ENCODE results near the gene RNF138. TPM values are rescaled to one million over a fixed set of nuclear protein-coding genes. Genes with fewer than 3 reads are reported as not detected.
"Not testable (repeated sequence)": the region's sequence is repeated elsewhere in the genome, so short reads cannot be mapped to it uniquely, and the experiment has no call there.

RNF138 gene
- total RNA-seq, 1 donor from 2014 or later, result 30.5 TPM

DNA sequence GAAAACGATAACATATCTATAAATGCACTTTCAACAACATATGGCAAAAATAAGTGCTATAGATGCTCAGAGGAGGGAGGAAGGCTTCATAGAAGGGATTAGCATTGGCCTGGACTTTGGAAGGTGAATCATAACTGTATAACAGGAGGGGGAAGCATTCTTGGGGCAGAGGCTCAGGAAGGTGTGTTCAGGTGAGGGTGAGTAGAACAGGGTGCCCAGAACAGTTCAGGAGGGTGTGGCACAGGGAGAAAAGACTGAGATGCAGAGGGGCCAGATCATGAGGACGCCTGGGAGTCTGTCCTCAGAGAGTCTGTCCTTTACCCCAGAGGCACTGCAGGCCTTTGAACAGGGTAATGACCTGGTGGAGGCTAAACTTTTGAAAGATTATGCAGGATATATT, 68.9 kb downstream of the RNF138 start:
- no peak overlapping the region for H3K27ac Mint-ChIP-seq (ENCODE audit: unreplicated experiment)
- peaks cover 6% of the 10 kb centered on the region for H3K4me1 Mint-ChIP-seq (ENCODE audit: unreplicated experiment)
- no peaks in the 10 kb centered on the region for H3K36me3 Mint-ChIP-seq (ENCODE audit: low read depth, unreplicated experiment)
- TF ChIP-seq, protein P1, sequence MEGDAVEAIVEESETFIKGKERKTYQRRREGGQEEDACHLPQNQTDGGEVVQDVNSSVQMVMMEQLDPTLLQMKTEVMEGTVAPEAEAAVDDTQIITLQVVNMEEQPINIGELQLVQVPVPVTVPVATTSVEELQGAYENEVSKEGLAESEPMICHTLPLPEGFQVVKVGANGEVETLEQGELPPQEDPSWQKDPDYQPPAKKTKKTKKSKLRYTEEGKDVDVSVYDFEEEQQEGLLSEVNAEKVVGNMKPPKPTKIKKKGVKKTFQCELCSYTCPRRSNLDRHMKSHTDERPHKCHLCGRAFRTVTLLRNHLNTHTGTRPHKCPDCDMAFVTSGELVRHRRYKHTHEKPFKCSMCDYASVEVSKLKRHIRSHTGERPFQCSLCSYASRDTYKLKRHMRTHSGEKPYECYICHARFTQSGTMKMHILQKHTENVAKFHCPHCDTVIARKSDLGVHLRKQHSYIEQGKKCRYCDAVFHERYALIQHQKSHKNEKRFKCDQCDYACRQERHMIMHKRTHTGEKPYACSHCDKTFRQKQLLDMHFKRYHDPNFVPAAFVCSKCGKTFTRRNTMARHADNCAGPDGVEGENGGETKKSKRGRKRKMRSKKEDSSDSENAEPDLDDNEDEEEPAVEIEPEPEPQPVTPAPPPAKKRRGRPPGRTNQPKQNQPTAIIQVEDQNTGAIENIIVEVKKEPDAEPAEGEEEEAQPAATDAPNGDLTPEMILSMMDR (IDR thresholded peaks at IDR 0.05; ENCODE audit: unreplicated experiment), result no peak
- no peak overlapping the region for H3K4me3 Mint-ChIP-seq (ENCODE audit: unreplicated experiment)
- H3K27me3 Mint-ChIP-seq (ENCODE audit: unreplicated experiment), result no peaks in the 10 kb centered on the region
- DNase-seq (ENCODE audit: low spot score), result no peak
- H3K9me3 Mint-ChIP-seq (ENCODE audit: unreplicated experiment), result no peaks in the 10 kb centered on the region

DNA sequence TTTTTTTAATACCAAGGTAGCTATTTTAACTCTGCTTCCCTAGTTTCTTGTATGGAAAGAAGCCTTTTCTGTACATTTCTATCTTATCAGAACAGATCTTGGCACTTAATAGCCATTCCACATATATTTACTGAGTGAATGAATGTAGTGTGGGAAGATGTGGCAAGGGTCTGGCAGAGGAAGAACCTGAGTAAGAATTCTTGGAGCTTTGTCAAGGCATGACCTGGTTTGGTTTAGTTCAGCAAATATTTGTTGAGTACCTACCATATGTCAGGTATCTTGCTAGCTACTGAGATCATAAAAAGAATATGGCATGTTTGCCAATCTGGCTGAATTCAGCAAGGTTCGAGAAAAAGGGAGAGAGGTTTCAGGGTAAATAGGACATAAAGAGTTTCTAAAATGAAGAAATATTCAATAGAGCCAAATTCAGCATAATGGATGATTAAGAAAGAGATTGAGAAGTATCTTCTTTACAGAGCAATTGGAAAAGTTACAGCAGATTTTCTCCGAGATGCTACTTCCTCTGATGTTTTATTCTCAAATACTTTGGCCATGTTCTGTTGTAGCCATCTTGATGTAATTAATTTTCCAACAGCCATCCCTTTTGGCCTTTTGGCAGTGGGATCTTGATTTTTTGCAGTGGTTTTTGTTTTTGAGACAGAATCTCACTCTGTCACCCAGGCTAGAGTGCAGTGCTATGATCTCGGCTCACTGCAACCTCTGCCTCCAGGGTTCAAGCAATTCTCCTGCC, 76.5 kb downstream of the RNF138 start:
- Mint-ChIP-seq H3K27ac (ENCODE audit: unreplicated experiment) (no peak overlapping the region), H3K4me1 (ENCODE audit: unreplicated experiment) (no peaks in the 10 kb centered on the region), H3K4me3 (ENCODE audit: unreplicated experiment) (no peak overlapping the region), H3K27me3 (ENCODE audit: unreplicated experiment) (no peaks in the 10 kb centered on the region), H3K9me3 (ENCODE audit: unreplicated experiment) (no peaks in the 10 kb centered on the region), H3K36me3 (ENCODE audit: low read depth, unreplicated experiment) (no peaks in the 10 kb centered on the region)
- no peak for DNase-seq (ENCODE audit: low spot score)
- TF ChIP-seq, protein P1 (IDR thresholded peaks at IDR 0.05; ENCODE audit: unreplicated experiment), result no peak

DNA sequence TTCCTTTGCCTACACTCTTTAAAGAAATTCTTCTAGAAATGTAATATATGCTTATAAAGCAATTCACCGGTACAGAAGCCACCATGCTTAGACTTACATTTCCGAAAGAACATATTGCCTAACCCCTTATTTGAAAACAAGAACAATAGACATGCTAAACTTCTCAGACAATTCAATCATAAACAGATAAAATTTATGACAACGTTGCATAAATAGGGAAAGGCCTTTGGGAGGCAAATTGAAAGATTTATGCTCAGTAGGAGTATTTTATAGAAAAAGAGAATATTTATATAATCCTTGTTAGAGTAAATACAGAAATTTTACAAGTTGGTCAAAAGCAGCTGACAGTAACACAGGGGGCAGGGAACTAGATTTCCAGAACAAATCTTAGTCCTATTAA, 82.0 kb downstream of the RNF138 start:
- TF ChIP-seq, protein P1 (IDR thresholded peaks at IDR 0.05; ENCODE audit: unreplicated experiment), result no peak
- Mint-ChIP-seq H3K4me3 (ENCODE audit: unreplicated experiment) (no peak overlapping the region), H3K4me1 (ENCODE audit: unreplicated experiment) (no peaks in the 10 kb centered on the region), H3K27ac (ENCODE audit: unreplicated experiment) (no peak overlapping the region), H3K9me3 (ENCODE audit: unreplicated experiment) (no peaks in the 10 kb centered on the region), H3K36me3 (ENCODE audit: low read depth, unreplicated experiment) (no peaks in the 10 kb centered on the region), H3K27me3 (ENCODE audit: unreplicated experiment) (no peaks in the 10 kb centered on the region)
- DNase-seq (ENCODE audit: low spot score), result no peak

DNA sequence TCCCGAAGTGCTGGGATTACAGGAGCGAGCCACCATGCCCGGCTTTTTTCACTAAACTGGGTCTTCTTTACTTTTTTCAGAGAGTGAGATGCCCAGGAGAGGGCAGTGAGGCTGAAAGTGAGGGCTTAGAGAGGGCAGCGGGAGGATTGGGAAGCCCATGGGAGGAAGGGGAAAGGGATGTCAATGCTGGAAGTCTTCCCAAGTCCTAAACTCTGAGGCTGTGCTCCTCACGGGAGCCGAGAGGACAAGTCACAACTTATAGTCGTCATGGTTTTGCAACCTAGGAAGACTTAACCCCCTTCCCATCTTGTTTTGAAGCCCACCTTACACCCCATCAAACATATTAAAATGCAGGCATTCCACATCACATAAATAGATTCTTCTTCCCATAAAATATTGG, 83.0 kb downstream of the RNF138 start:
- TF ChIP-seq, protein P1 (IDR thresholded peaks at IDR 0.05; ENCODE audit: unreplicated experiment), result no peak
- H3K27me3 Mint-ChIP-seq (ENCODE audit: unreplicated experiment), result no peaks in the 10 kb centered on the region
- DNase-seq (ENCODE audit: low spot score), result no peak
- no peaks in the 10 kb centered on the region for H3K4me1 Mint-ChIP-seq (ENCODE audit: unreplicated experiment)
- H3K27ac Mint-ChIP-seq (ENCODE audit: unreplicated experiment), result no peak overlapping the region
- H3K4me3 Mint-ChIP-seq (ENCODE audit: unreplicated experiment), result no peak overlapping the region
- H3K36me3 Mint-ChIP-seq (ENCODE audit: low read depth, unreplicated experiment), result no peaks in the 10 kb centered on the region
- H3K9me3 Mint-ChIP-seq (ENCODE audit: unreplicated experiment), result no peaks in the 10 kb centered on the region

DNA sequence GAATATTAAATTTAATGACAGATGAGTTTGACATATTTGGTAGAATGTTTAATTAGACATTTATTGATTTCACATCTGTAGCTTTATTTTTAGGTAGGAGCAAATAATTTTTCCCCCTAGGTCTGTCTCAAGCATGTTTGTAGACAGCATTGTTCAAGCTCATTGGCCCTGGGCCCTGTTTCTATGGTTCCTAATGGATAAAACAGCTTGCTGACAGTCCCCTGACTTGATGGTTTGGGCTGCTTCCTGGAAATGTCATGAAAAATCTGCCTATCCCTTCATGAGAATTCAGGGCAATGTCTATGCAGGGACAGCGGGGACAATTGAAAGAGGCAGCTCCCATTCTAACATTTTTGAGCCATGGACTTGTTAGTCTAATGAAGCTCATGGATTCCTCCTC, 83.6 kb downstream of the RNF138 start:
- Mint-ChIP-seq H3K9me3 (ENCODE audit: unreplicated experiment) (no peaks in the 10 kb centered on the region), H3K27me3 (ENCODE audit: unreplicated experiment) (no peaks in the 10 kb centered on the region), H3K27ac (ENCODE audit: unreplicated experiment) (no peak overlapping the region), H3K36me3 (ENCODE audit: low read depth, unreplicated experiment) (no peaks in the 10 kb centered on the region), H3K4me1 (ENCODE audit: unreplicated experiment) (no peaks in the 10 kb centered on the region), H3K4me3 (ENCODE audit: unreplicated experiment) (no peak overlapping the region)
- DNase-seq (ENCODE audit: low spot score), result no peak
- TF ChIP-seq, protein P1 (IDR thresholded peaks at IDR 0.05; ENCODE audit: unreplicated experiment), result no peak

DNA sequence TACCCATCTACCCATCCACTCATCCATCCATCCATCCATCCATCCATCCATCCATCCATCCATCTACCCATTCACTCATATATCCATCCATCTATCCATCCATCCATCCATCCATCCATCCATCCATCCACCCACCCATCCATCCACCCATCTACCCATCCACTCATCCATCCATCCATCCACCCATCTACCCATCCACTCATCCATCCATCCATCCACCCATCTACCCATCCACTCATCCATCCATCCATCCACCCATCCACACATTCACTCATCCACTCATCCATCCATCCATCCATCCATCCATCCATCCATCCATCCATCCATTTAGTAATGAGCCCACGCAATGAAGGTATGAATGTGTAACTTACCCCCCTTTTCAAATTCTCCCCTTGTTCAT, 85.1 kb downstream of the RNF138 start:
- not testable (repeated sequence) for H3K27me3 Mint-ChIP-seq (ENCODE audit: unreplicated experiment); H3K27ac Mint-ChIP-seq (ENCODE audit: unreplicated experiment); H3K4me3 Mint-ChIP-seq (ENCODE audit: unreplicated experiment)

More for the DNA sequence above, 85.1 kb downstream of the RNF138 start:
- not testable (repeated sequence) for DNase-seq (ENCODE audit: low spot score); H3K4me1 Mint-ChIP-seq (ENCODE audit: unreplicated experiment); H3K36me3 Mint-ChIP-seq (ENCODE audit: low read depth, unreplicated experiment); H3K9me3 Mint-ChIP-seq (ENCODE audit: unreplicated experiment)

All from endothelial cell (in vitro differentiated cells).